ENCODE data around the gene COL25A1. TPM values are rescaled to one million over a fixed set of nuclear protein-coding genes. Genes with fewer than 3 reads are reported as not detected.
A peak's percentile ranks its signal among the peaks of the same experiment; 100 is the strongest.

COL25A1 gene
- total RNA-seq, result 0.37 TPM
- long read RNA-seq, partial matches to known transcripts, result 1 of 2 reads
- long read RNA-seq, other reads (novel, unspliced or antisense), result 1 of 2 reads

- peak; percentile 69 for DNase-seq
- intact Hi-C loops (cut with micrococcal nuclease), result no loop called here
- peak; percentile 91 for ATAC-seq
Observed at GRCh38 chr4:109302361-109303139, at the start of gene COL25A1. TSS of gene COL25A1 (minus strand) at chr4:109302658.

- intact Hi-C loops (cut with micrococcal nuclease), result no loop called here
- no peak for DNase-seq
- no peak for ATAC-seq
Observed at GRCh38 chr4:109350121-109350520, 47.7 kb upstream of the COL25A1 start.

- no peak for ATAC-seq
- no peak for DNase-seq
- intact Hi-C loops (cut with micrococcal nuclease), result no loop called here
Observed at GRCh38 chr4:109334129-109335105, 32.0 kb upstream of the COL25A1 start.

- ATAC-seq (no peak), DNase-seq (peak; percentile 35)
- intact Hi-C loops (cut with micrococcal nuclease), result no loop called here
Observed at GRCh38 chr4:109332926-109333464, 30.5 kb upstream of the COL25A1 start.

- ATAC-seq, result no peak
- DNase-seq, result no peak
- intact Hi-C loops (cut with micrococcal nuclease), result no loop called here
Observed at GRCh38 chr4:109327641-109328040, 25.2 kb upstream of the COL25A1 start.

- no peak for ATAC-seq
- intact Hi-C loops (cut with micrococcal nuclease), result no loop called here
Observed at GRCh38 chr4:109325698-109326097, 23.2 kb upstream of the COL25A1 start.

GRCh38 chr4:109323348-109323747, 20.9 kb upstream of the COL25A1 start:
- intact Hi-C loops (cut with micrococcal nuclease), result no loop called here

More at GRCh38 chr4:109325698-109326097, 23.2 kb upstream of the COL25A1 start:
- no peak for DNase-seq

GRCh38 chr4:109321232-109321631, 18.8 kb upstream of the COL25A1 start:
- intact Hi-C loops (cut with micrococcal nuclease), result no loop called here
- ATAC-seq (no peak), DNase-seq (no peak)

More at GRCh38 chr4:109323348-109323747, 20.9 kb upstream of the COL25A1 start:
- ATAC-seq (no peak), DNase-seq (no peak)

GRCh38 chr4:109319684-109320083, 17.2 kb upstream of the COL25A1 start:
- no peak for ATAC-seq
- intact Hi-C loops (cut with micrococcal nuclease), result no loop called here

GRCh38 chr4:109319156-109319555, 16.7 kb upstream of the COL25A1 start:
- DNase-seq (no peak), ATAC-seq (no peak)
- intact Hi-C loops (cut with micrococcal nuclease), result no loop called here

More at GRCh38 chr4:109319684-109320083, 17.2 kb upstream of the COL25A1 start:
- DNase-seq, result no peak

GRCh38 chr4:109315818-109316217, 13.4 kb upstream of the COL25A1 start:
- intact Hi-C loops (cut with micrococcal nuclease), result no loop called here
- DNase-seq, result no peak
- no peak for ATAC-seq

GRCh38 chr4:109315341-109315740, 12.9 kb upstream of the COL25A1 start:
- intact Hi-C loops (cut with micrococcal nuclease), result no loop called here
- ATAC-seq (no peak), DNase-seq (no peak)

- intact Hi-C loops (cut with micrococcal nuclease), result no loop called here
- no peak for DNase-seq
- no peak for ATAC-seq
Observed at GRCh38 chr4:109313168-109314133, 11.0 kb upstream of the COL25A1 start.

- DNase-seq, result no peak
- intact Hi-C loops (cut with micrococcal nuclease), result no loop called here
- ATAC-seq, result peak; percentile 64
Observed at GRCh38 chr4:109303140-109303496, 660 bp upstream of the COL25A1 start.

- intact Hi-C loops (cut with micrococcal nuclease), result no loop called here
- DNase-seq (no peak), ATAC-seq (peak; percentile 22)
Observed at GRCh38 chr4:109301651-109302360, 652 bp downstream of the COL25A1 start.

- intact Hi-C loops (cut with micrococcal nuclease), result no loop called here
- DNase-seq (no peak), ATAC-seq (no peak)
Observed at GRCh38 chr4:109298279-109299010, 4.0 kb downstream of the COL25A1 start.

GRCh38 chr4:109296527-109296926, 5.9 kb downstream of the COL25A1 start:
- DNase-seq (no peak), ATAC-seq (no peak)
- intact Hi-C loops (cut with micrococcal nuclease), result no loop called here
